ENCODE data around the gene FSTL3.

GRCh38 chr19:694481-695351, 18.5 kb downstream of the FSTL3 start:
- TF ChIP-seq CTCF (IDR thresholded peaks at IDR 0.05), result no peak
- TF ChIP-seq POLR2A (IDR thresholded peaks at IDR 0.05), result no peak
